WI38 (cell line): ENCODE measurements around the gene PTH1R.

Experiments used
- H3K4me3 ChIP-seq: 2 replicates; pipeline ENCODE4 v1.5.1; 2011; ENCODE audit warnings: low read depth, mild to moderate bottlenecking, control low read depth, low read length
- TF ChIP-seq, protein P1 (sequence below): IDR thresholded peaks from 2 replicates; pipeline ENCODE4 v1.5.1; 2012; ENCODE audit warnings: low read depth, mild to moderate bottlenecking, control low read depth, low read length

Gene PTH1R

DNA sequence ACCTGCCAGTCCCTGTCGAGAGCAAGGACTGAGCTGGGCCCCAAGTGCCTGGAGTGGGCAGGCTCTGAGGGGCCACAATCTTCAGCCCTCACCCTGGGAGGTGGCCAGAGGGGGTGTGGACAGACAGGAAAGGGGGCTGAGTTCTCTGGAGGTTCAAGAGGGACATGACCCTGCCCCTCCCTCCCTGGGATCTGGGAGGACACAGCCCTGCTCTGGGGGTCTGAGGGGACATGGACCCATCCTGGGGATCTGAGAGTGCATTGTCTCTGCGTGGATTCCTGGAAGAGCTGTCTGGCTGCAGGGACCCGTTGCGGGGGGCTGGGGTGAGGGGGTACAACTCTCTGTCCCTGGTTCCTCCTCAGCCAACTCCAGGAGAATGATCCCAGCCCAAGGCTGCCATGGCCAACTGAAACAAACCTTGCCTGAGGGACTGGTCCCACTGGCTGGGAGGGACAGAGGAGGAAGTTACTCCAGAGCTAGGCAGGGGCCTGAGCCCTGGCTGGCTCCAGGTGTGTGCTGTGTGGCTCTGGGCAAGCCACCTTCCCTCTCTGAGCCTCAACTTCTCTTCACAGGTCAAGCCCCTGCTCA lies 29.0 kb downstream of the PTH1R start:
- TF ChIP-seq, protein P1, sequence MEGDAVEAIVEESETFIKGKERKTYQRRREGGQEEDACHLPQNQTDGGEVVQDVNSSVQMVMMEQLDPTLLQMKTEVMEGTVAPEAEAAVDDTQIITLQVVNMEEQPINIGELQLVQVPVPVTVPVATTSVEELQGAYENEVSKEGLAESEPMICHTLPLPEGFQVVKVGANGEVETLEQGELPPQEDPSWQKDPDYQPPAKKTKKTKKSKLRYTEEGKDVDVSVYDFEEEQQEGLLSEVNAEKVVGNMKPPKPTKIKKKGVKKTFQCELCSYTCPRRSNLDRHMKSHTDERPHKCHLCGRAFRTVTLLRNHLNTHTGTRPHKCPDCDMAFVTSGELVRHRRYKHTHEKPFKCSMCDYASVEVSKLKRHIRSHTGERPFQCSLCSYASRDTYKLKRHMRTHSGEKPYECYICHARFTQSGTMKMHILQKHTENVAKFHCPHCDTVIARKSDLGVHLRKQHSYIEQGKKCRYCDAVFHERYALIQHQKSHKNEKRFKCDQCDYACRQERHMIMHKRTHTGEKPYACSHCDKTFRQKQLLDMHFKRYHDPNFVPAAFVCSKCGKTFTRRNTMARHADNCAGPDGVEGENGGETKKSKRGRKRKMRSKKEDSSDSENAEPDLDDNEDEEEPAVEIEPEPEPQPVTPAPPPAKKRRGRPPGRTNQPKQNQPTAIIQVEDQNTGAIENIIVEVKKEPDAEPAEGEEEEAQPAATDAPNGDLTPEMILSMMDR: no peak

DNA sequence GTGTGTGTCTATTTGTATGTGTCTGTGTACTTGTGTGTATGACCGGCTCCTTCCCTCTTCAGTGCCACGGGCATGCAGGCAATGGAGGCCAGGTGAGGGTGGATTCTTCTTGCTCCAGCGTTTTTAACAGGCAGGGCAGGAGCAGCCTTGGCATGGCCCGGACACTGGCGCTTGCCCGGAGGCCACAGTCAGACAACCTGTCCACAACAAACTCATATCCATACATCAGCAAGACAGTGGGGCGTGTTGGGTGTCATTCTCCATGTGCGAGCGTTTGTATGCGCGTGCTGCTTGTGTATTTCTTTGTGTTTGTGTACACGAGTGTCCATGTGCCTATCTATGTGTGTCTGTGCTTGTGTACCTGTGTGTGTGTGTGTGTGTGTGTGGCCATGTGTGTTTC lies 29.8 kb downstream of the PTH1R start:
- no peak overlapping the region for H3K4me3 ChIP-seq
- TF ChIP-seq, protein P1: no peak

More for the DNA sequence above, 29.0 kb downstream of the PTH1R start:
- no peak overlapping the region for H3K4me3 ChIP-seq

DNA sequence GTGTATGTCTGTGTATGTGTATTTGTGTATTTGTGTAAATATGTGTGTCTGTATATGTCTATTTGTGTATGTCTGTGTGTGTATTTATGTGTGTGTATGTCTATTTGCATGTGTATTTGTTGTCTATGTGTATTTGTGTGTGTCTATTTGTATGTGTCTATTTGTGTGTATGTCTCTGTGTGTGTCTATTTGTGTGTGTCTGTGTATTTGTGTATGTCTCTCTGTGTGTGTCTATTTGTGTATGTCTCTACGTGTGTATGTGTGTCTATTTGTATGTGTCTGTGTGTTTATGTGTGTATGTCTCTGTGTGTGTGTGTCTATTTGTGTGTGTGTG lies 30.4 kb downstream of the PTH1R start:
- H3K4me3 ChIP-seq: no peak overlapping the region
- TF ChIP-seq, protein P1: no peak

DNA sequence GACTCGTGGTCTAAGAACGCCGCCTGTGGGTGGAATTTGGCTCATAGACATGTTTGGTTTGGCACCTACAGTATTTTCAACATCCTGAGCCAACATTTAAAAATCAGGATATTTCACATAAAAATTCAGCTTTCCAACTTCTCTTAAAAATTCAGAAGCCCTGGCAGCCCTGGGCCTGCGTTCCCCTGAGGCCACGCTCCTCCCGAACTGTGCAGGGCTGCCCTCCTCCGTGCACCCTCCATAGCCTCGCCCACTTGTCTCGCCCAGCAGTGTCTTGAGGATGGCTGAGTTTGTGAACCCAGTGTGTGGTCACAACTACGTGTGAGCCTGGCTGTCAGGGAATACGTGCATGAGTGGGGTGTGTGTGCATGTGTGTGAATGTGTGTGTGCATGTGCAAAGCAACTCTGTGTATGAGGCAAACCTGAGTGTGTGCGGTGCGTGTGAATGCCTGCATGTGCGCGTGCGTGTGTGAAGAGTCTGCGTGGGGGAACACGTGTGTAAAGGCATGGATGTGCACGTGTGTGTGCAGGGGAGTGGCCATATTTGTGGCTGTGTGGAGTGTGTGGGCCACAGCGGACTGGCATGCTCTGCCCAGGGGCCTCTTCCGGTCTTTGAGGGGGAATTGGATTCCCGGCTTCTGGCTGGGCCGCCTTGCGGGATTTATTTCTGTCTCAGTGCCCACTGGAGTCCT lies 30.9 kb downstream of the PTH1R start:
- TF ChIP-seq, protein P1: no peak
- H3K4me3 ChIP-seq: no peak overlapping the region

DNA sequence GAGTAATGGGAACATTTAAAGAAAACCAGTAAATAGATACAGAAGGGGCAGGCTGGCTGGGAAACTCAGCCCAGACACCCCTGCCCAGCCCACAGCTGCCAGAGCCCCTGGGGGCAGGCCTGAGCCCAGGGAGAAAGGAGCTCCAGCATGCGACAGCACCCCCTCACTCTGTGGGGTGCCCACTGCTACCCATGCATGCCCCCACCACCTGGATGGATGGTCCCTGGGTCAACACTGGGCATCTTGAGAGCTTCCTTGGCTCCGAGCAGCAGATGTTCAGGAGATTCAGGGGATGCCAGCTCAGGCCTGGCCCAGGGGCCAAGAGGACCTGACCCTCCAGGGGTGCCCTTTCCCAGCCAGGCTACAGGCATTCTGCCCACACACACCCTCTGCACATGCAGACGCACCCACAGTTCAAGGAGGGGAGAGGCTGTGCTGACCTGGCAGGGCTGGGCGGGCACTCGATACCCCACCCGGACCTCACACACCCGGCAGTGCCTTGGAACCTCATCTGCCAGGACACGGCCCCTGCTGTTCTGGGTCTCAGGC lies 31.5 kb downstream of the PTH1R start:
- H3K4me3 ChIP-seq: no peak overlapping the region
- TF ChIP-seq, protein P1: no peak

DNA sequence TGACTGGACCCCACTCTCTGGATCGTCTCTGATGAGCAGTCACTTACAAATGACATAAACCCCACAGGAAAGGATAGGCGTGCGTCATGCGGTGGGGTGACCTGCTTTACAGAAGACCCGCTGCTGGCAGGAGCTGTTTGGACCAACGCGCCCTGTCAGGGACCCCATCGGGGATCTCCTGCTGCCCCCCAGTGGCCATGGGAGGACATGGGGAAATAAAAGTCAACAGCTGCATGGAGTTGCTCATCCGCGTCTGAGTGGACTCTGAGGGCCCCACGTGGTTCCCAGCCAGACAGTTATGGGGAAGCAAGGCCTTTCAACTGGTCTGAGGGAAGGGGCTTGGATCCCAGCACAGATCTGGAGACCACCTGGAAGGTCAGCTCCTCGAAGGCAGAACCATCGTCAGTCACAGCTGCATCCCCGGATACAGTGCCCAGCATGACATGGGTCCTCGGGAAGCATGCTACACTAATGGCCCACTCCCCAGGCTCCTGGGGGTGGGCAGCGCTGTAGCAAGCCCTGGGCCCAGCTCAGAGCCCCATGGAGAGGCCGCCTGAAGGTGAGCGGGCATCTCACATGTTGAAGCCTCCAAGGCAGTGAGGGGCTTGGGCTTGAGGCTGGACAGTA lies 32.1 kb downstream of the PTH1R start:
- no peak overlapping the region for H3K4me3 ChIP-seq
- TF ChIP-seq, protein P1: peak; percentile 82
